OCI-LY3 (cell line): ENCODE data around the gene SDHC.

Experiments used
- CTCF ChIP-seq: fragments of 200-600, 300-600 bp; sonication (generic); IDR thresholded peaks from 2 replicates; pipeline ENCODE4 v1.5.1; 2014; ENCODE audit warnings: antibody characterized with exemption, low read length, low read depth
- EZH2phosphoT487 ChIP-seq: fragments of 200-600 bp; shearing (Covaris generic); IDR thresholded peaks from 2 replicates; pipeline ENCODE4 v1.6.1; 2018; ENCODE audit warnings: antibody characterized with exemption, mixed run types, low read depth

GRCh38 chr1:161381707-161382106 is 67.5 kb downstream of the SDHC start:
- TF ChIP-seq CTCF, result no peak
- no peak for TF ChIP-seq EZH2phosphoT487
